ENCODE measurements around the gene DNAJC15.

- TF ChIP-seq REST (IDR thresholded peaks at IDR 0.05; ENCODE audit: insufficient read depth in 1 of 2, low read depth in 2 of 2, low read length in 2 of 2), result no peak
- TF ChIP-seq TAF1 (IDR thresholded peaks at IDR 0.05; ENCODE audit: borderline replicate concordance, insufficient read depth, low read length), result no peak
- TF ChIP-seq SIN3A (IDR thresholded peaks at IDR 0.05; ENCODE audit: borderline replicate concordance, insufficient read depth, low read length), result no peak
- TF ChIP-seq POLR2AphosphoS5 (IDR thresholded peaks at IDR 0.05; ENCODE audit: low read depth, low read length), result no peak
These were observed 26.0 kb upstream of the DNAJC15 start for GRCh38 chr13:42997381-42997780.
